Upper lobe of right lung (tissue), 1 donor: ENCODE results near the gene PLXNA1. TPM values are rescaled to one million over a fixed set of nuclear protein-coding genes. Genes with fewer than 3 reads are reported as not detected.

Source experiments
- ATAC-seq: fragments of 200-7000 bp; cut with Tn5 transposase; one replicate; pipeline ENCODE4 v1.9.1; 2020; ENCODE audit warnings: mild to moderate bottlenecking, moderate library complexity
- DNase-seq: peaks from one replicate; pipeline ENCODE4 v3.0.0-alpha.2; 2020
- H3K27ac ChIP-seq: fragments of 200-600 bp; one replicate; pipeline ENCODE4 v1.8.0; 2022
- H3K27me3 ChIP-seq: fragments of 200-600 bp; one replicate; pipeline ENCODE4 v1.8.0; 2022; ENCODE audit warnings: mild to moderate bottlenecking
- H3K36me3 ChIP-seq: fragments of 200-600 bp; one replicate; pipeline ENCODE4 v1.8.0; 2022
- H3K4me1 ChIP-seq: fragments of 200-600 bp; one replicate; pipeline ENCODE4 v1.8.0; 2022
- H3K4me3 ChIP-seq: fragments of 200-600 bp; one replicate; pipeline ENCODE4 v1.8.0; 2022; ENCODE audit warnings: mild to moderate bottlenecking
- H3K9me3 ChIP-seq: fragments of 200-600 bp; one replicate; pipeline ENCODE4 v1.8.0; 2022
- CTCF ChIP-seq: fragments of 200-600 bp; IDR thresholded peaks from one replicate; pipeline ENCODE4 v1.8.0; 2022; ENCODE audit warnings: antibody characterized with exemption
- intact Hi-C: fragments of 100-400 bp; cut with DNase I; formaldehyde crosslinking; loops from one replicate; pipeline ENCODE4 v1.11.0; 2022
- total RNA-seq: library from RNA; stranded (reverse); fragmentation: NEBNext Ultra II Directional; extraction: Animal tissue kit (Norgen Biotek cat#: 25700); gene quantifications from one replicate; pipeline ENCODE4 v1.2.1, GENCODE V29; 2021
- donor health status: DM: no; HTN: yes; CAD: no; lungs with severe emphysema.

PLXNA1 gene
- total RNA-seq, 1 donor from 2014 or later, result 53.5 TPM

DNA sequence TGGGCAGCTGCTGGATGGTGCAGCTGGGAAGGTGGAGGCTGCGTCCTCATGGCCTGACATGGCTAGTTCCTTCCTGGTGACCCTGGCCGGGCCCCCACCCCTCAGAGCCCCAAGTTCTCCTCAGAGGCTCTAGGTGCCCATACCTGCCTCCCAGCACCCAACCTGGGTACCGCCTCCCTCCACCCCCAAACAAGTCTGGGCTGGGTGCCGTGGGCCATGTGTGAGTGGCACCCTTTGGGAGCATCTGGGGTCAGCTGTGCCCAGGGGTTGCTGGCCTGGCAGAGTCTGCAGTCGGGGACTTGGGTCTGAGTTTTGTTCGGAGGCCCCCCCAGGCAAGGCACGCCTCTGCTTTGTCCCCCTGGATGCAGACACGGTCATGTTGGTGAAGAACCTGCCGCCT, 10.5 kb downstream of the PLXNA1 start:
- intact Hi-C loops, result no loop called here
- no peak overlapping the region for H3K27ac ChIP-seq
- DNase-seq (no peak), ATAC-seq (no peak)
- no peak overlapping the region for H3K4me3 ChIP-seq
- no peaks in the 10 kb centered on the region for H3K9me3 ChIP-seq
- H3K27me3 ChIP-seq, result no peaks in the 10 kb centered on the region
- TF ChIP-seq CTCF, result no peak
- H3K4me1 ChIP-seq, result peaks cover 19% of the 10 kb centered on the region
- peaks cover 16% of the 10 kb centered on the region for H3K36me3 ChIP-seq

- ATAC-seq (peak; percentile 20), DNase-seq (no peak)
- no peak overlapping the region for H3K4me3 ChIP-seq
- peaks cover 5% of the 10 kb centered on the region for H3K36me3 ChIP-seq
- TF ChIP-seq CTCF, result no peak
- H3K9me3 ChIP-seq, result no peaks in the 10 kb centered on the region
- peaks cover 32% of the 10 kb centered on the region for H3K4me1 ChIP-seq
- H3K27me3 ChIP-seq, result no peaks in the 10 kb centered on the region
- peak overlapping the region; percentile 70 for H3K27ac ChIP-seq
- intact Hi-C loops, result no loop called here
These were observed 11.8 kb downstream of the PLXNA1 start for GRCh38 chr3:126994661-126995245.

- Histone ChIP-seq H3K36me3 (no peaks in the 10 kb centered on the region), H3K27me3 (no peaks in the 10 kb centered on the region), H3K4me3 (no peak overlapping the region), H3K9me3 (no peaks in the 10 kb centered on the region), H3K27ac (peak overlapping the region; percentile 70), H3K4me1 (peaks cover 32% of the 10 kb centered on the region)
- no peak for DNase-seq
- TF ChIP-seq CTCF, result no peak
- ATAC-seq, result no peak
- intact Hi-C loops, result no loop called here
These were observed 12.4 kb downstream of the PLXNA1 start for GRCh38 chr3:126995254-126995780.

- no peak overlapping the region for H3K27ac ChIP-seq
- peaks cover 32% of the 10 kb centered on the region for H3K4me1 ChIP-seq
- H3K9me3 ChIP-seq, result no peaks in the 10 kb centered on the region
- H3K36me3 ChIP-seq, result no peaks in the 10 kb centered on the region
- no peak for TF ChIP-seq CTCF
- H3K27me3 ChIP-seq, result no peaks in the 10 kb centered on the region
- DNase-seq, result no peak
- H3K4me3 ChIP-seq, result no peak overlapping the region
- intact Hi-C loops, result no loop called here
- ATAC-seq, result no peak
These were observed 13.1 kb downstream of the PLXNA1 start for GRCh38 chr3:126995926-126996512.

DNA sequence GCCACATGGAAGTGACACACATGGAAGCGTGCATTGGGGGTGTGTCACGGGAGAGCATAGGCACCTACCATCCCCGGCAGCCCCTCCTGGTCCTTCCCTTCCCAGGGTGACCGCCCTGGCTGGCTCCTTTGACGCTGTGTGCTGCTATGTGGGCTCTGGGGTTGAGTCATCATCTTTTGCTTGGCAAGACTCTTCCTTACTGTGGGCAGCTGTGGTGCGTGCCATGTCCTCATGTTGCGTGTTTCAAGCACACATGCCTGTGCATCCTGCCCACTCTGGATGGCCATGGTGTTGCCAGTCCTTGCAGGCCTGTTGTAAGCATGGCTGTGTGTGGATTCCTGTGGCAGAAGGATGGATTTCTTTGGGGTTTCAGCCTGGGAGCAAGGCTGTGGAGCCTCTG, 14.0 kb downstream of the PLXNA1 start:
- intact Hi-C loops, result no loop called here
- TF ChIP-seq CTCF, result no peak
- no peak overlapping the region for H3K27ac ChIP-seq
- no peaks in the 10 kb centered on the region for H3K27me3 ChIP-seq
- no peak for DNase-seq
- no peak for ATAC-seq
- no peak overlapping the region for H3K4me3 ChIP-seq
- no peaks in the 10 kb centered on the region for H3K9me3 ChIP-seq
- H3K4me1 ChIP-seq, result peaks cover 38% of the 10 kb centered on the region
- no peaks in the 10 kb centered on the region for H3K36me3 ChIP-seq
